Left ventricle myocardium inferior (tissue), 1 donor: ENCODE results near the gene TECPR1. TPM values are rescaled to one million over a fixed set of nuclear protein-coding genes. Genes with fewer than 3 reads are reported as not detected.

Experiments used
- DNase-seq: peaks from one replicate; pipeline ENCODE4 v3.0.0-alpha.2; 2020
- H3K27ac ChIP-seq: fragments of 200-600 bp; replicated peaks from 2 replicates; pipeline ENCODE4 v1.8.0; 2021
- H3K27me3 ChIP-seq: fragments of 200-600 bp; 2 replicates; pipeline ENCODE4 v1.8.0; 2021; ENCODE audit warnings: low read depth
- H3K36me3 ChIP-seq: fragments of 200-600 bp; 2 replicates; pipeline ENCODE4 v1.8.0; 2021
- H3K4me1 ChIP-seq: fragments of 200-600 bp; 2 replicates; pipeline ENCODE4 v1.8.0; 2021
- H3K4me3 ChIP-seq: fragments of 200-600 bp; 2 replicates; pipeline ENCODE4 v1.8.0; 2021; ENCODE audit warnings: mild to moderate bottlenecking, moderate library complexity
- H3K9me3 ChIP-seq: fragments of 200-600 bp; replicated peaks from 2 replicates; pipeline ENCODE4 v1.8.0; 2021
- CTCF ChIP-seq: fragments of 200-600 bp; IDR thresholded peaks from 2 replicates; pipeline ENCODE4 v1.8.0; 2021; ENCODE audit warnings: antibody characterized with exemption, mild to moderate bottlenecking, borderline replicate concordance
- intact Hi-C: fragments of 100-400 bp; cut with micrococcal nuclease; formaldehyde crosslinking; loops from one replicate; pipeline ENCODE4 v1.11.0; 2022
- total RNA-seq: library from RNA; stranded (reverse); fragmentation: NEBNext Ultra II Directional; extraction: Animal tissue kit (Norgen Biotek cat#: 25700); gene quantifications from one replicate; pipeline ENCODE4 v1.2.1, GENCODE V29; 2021
- donor health status: DM: no; HTN: yes; CAD: no; lungs with severe emphysema.

Gene TECPR1
- total RNA-seq, 1 donor from 2014 or later = 17.3 TPM

GRCh38 chr7:98256431-98256830 lies 4.4 kb upstream of the TECPR1 start:
- TF ChIP-seq CTCF = no peak
- Histone ChIP-seq H3K27ac (no peak overlapping the region), H3K36me3 (peaks cover 26% of the 10 kb centered on the region), H3K4me1 (peaks cover 19% of the 10 kb centered on the region), H3K4me3 (no peak overlapping the region), H3K9me3 (no peaks in the 10 kb centered on the region), H3K27me3 (no peaks in the 10 kb centered on the region)
- intact Hi-C loops = no loop called here
- no peak for DNase-seq

GRCh38 chr7:98254951-98255610 lies 3.0 kb upstream of the TECPR1 start:
- no peak for TF ChIP-seq CTCF
- Histone ChIP-seq H3K4me3 (no peak overlapping the region), H3K36me3 (peaks cover 17% of the 10 kb centered on the region), H3K27ac (no peak overlapping the region), H3K9me3 (no peaks in the 10 kb centered on the region), H3K4me1 (peaks cover 33% of the 10 kb centered on the region), H3K27me3 (no peaks in the 10 kb centered on the region)
- intact Hi-C loops = no loop called here
- no peak for DNase-seq

- TF ChIP-seq CTCF = no peak
- Histone ChIP-seq H3K9me3 (no peaks in the 10 kb centered on the region), H3K27ac (no peak overlapping the region), H3K27me3 (no peaks in the 10 kb centered on the region), H3K4me1 (peaks cover 38% of the 10 kb centered on the region), H3K4me3 (no peak overlapping the region), H3K36me3 (peaks cover 17% of the 10 kb centered on the region)
- intact Hi-C loops = no loop called here
- DNase-seq = no peak
Observed at GRCh38 chr7:98254516-98254915, 2.5 kb upstream of the TECPR1 start.

- H3K27me3 ChIP-seq = no peaks in the 10 kb centered on the region
- H3K27ac ChIP-seq = peak overlapping the region; percentile 91
- no peak for TF ChIP-seq CTCF
- intact Hi-C loops = no loop called here
- H3K4me3 ChIP-seq = peak overlapping the region; percentile 90
- H3K9me3 ChIP-seq = no peaks in the 10 kb centered on the region
- peaks cover 13% of the 10 kb centered on the region for H3K36me3 ChIP-seq
- peaks cover 58% of the 10 kb centered on the region for H3K4me1 ChIP-seq
- DNase-seq = no peak
Observed at GRCh38 chr7:98252425-98253054, 508 bp upstream of the TECPR1 start.

GRCh38 chr7:98251231-98251600 lies 816 bp downstream of the TECPR1 start:
- peak overlapping the region; percentile 91 for H3K27ac ChIP-seq
- H3K4me1 ChIP-seq = peaks cover 69% of the 10 kb centered on the region
- H3K36me3 ChIP-seq = peaks cover 5% of the 10 kb centered on the region
- DNase-seq = no peak
- no peak for TF ChIP-seq CTCF
- intact Hi-C loops = no loop called here
- H3K27me3 ChIP-seq = no peaks in the 10 kb centered on the region
- no peaks in the 10 kb centered on the region for H3K9me3 ChIP-seq
- peak overlapping the region; percentile 90 for H3K4me3 ChIP-seq
